ENCODE results near the gene REXO5. TPM values are rescaled to one million over a fixed set of nuclear protein-coding genes. Genes with fewer than 3 reads are reported as not detected.
A peak's percentile ranks its signal among the peaks of the same experiment; 100 is the strongest.

The REXO5 gene
- total and polyA plus RNA-seq, 2 of the 13 experiments (the other 11 are each of a cell fraction or from before 2014, with no cell fraction given) = 5.9 to 13.1 TPM

- TF ChIP-seq FOXK1 (CRISPR knock-in tag; IDR thresholded peaks at IDR 0.05; ENCODE audit: borderline replicate concordance, low read depth) (no peak), ZNF10 (CRISPR knock-in tag; IDR thresholded peaks at IDR 0.05; ENCODE audit: borderline replicate concordance, low read depth) (no peak), ZFP91 (CRISPR knock-in tag; IDR thresholded peaks at IDR 0.05; ENCODE audit: borderline replicate concordance) (no peak), SETDB1 (CRISPR knock-in tag; IDR thresholded peaks at IDR 0.05; ENCODE audit: borderline replicate concordance) (no peak), ZNF780A (CRISPR knock-in tag; IDR thresholded peaks at IDR 0.05) (no peak), ZZZ3 (CRISPR knock-in tag; IDR thresholded peaks at IDR 0.05; ENCODE audit: borderline replicate concordance) (no peak), JDP2 (CRISPR knock-in tag; IDR thresholded peaks at IDR 0.05; ENCODE audit: borderline replicate concordance) (no peak), CREM (IDR thresholded peaks at IDR 0.05) (peak; percentile 51; the same call in 1 of the 2 replicates), CREM (CRISPR knock-in tag; IDR thresholded peaks at IDR 0.05) (no peak), HNRNPUL1 (IDR thresholded peaks at IDR 0.05; ENCODE audit: low read depth, low read length) (no peak), CEBPB (IDR thresholded peaks at IDR 0.05; ENCODE audit: borderline replicate concordance, low read depth, low read length) (peak; percentile 56; the same call in 1 of the 2 replicates), NR2F2 (IDR thresholded peaks at IDR 0.05; ENCODE audit: borderline replicate concordance, low read depth) (peak; percentile 85), SOX6 (IDR thresholded peaks at IDR 0.05) (no peak), SOX6 (CRISPR knock-in tag; IDR thresholded peaks at IDR 0.05) (peak; percentile 62), GABPB1 (CRISPR knock-in tag; IDR thresholded peaks at IDR 0.05) (no peak), EP300 (IDR thresholded peaks at IDR 0.05; ENCODE audit: low read depth in 2 of 2, low read length in 2 of 2) (peak in 1 of 2 experiments; percentile 57; a peak in 1 of 4 replicates), EP300 (CRISPR knock-in tag; IDR thresholded peaks at IDR 0.05; ENCODE audit: borderline replicate concordance) (no peak), SMAD3 (CRISPR knock-in tag; IDR thresholded peaks at IDR 0.05) (no peak), SMARCE1 (IDR thresholded peaks at IDR 0.05; ENCODE audit: borderline replicate concordance) (no peak), ZNF800 (CRISPR knock-in tag; IDR thresholded peaks at IDR 0.05) (no peak), ZNF547 (CRISPR knock-in tag; IDR thresholded peaks at IDR 0.05) (0 out of 2 replicates have a peak, but pooled peaks have one; percentile 58), NR2F6 (IDR thresholded peaks at IDR 0.05) (peak; percentile 65), NR2F6 (CRISPR knock-in tag; IDR thresholded peaks at IDR 0.05) (no peak), ZNF501 (CRISPR knock-in tag; IDR thresholded peaks at IDR 0.05) (no peak), FOSL2 (CRISPR knock-in tag; IDR thresholded peaks at IDR 0.05) (0 out of 2 replicates have a peak, but pooled peaks have one; percentile 15), CEBPG (CRISPR knock-in tag; IDR thresholded peaks at IDR 0.05) (peak; percentile 57; the same call in 1 of the 2 replicates), ZFP36 (IDR thresholded peaks at IDR 0.05; ENCODE audit: borderline replicate concordance, low read depth, low read length, partially characterized antibody) (no peak), TCF7 (IDR thresholded peaks at IDR 0.05; ENCODE audit: low read depth) (peak; percentile 79)
- TF ChIP-seq, protein P1, sequence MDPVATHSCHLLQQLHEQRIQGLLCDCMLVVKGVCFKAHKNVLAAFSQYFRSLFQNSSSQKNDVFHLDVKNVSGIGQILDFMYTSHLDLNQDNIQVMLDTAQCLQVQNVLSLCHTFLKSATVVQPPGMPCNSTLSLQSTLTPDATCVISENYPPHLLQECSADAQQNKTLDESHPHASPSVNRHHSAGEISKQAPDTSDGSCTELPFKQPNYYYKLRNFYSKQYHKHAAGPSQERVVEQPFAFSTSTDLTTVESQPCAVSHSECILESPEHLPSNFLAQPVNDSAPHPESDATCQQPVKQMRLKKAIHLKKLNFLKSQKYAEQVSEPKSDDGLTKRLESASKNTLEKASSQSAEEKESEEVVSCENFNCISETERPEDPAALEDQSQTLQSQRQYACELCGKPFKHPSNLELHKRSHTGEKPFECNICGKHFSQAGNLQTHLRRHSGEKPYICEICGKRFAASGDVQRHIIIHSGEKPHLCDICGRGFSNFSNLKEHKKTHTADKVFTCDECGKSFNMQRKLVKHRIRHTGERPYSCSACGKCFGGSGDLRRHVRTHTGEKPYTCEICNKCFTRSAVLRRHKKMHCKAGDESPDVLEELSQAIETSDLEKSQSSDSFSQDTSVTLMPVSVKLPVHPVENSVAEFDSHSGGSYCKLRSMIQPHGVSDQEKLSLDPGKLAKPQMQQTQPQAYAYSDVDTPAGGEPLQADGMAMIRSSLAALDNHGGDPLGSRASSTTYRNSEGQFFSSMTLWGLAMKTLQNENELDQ (CRISPR knock-in tag; IDR thresholded peaks at IDR 0.05; ENCODE audit: borderline replicate concordance) = 0 out of 2 replicates have a peak, but pooled peaks have one; percentile 39
Observed at GRCh38 chr16:20854963-20855362, 48.6 kb downstream of the REXO5 start (continued).

Measured in HepG2 (cell line).